Measurements from ENCODE around the gene CCDC85B. TPM values are rescaled to one million over a fixed set of nuclear protein-coding genes. Genes with fewer than 3 reads are reported as not detected.
A peak's percentile ranks its signal among the peaks of the same experiment; 100 is the strongest.

CCDC85B gene
- total and polyA plus RNA-seq, 2 of the 13 experiments (the other 11 are each of a cell fraction or from before 2014, with no cell fraction given): 8.2 to 19.5 TPM

GRCh38 chr11:65859812-65860277 is 30.6 kb upstream of the CCDC85B start (continued):
- peak; percentile 5; the same call in 1 of the 2 replicates for TF ChIP-seq HINFP (CRISPR knock-in tag; IDR thresholded peaks at IDR 0.05; ENCODE audit: low read depth)
- TF ChIP-seq AGO1 (IDR thresholded peaks at IDR 0.05; ENCODE audit: low read depth, low read length, poor library complexity, severe bottlenecking): no peak
- TF ChIP-seq NCOR1 (IDR thresholded peaks at IDR 0.05; ENCODE audit: borderline replicate concordance, low read length): no peak
- TF ChIP-seq ZNF772 (CRISPR knock-in tag; IDR thresholded peaks at IDR 0.05): no peak
- TF ChIP-seq, protein P1, sequence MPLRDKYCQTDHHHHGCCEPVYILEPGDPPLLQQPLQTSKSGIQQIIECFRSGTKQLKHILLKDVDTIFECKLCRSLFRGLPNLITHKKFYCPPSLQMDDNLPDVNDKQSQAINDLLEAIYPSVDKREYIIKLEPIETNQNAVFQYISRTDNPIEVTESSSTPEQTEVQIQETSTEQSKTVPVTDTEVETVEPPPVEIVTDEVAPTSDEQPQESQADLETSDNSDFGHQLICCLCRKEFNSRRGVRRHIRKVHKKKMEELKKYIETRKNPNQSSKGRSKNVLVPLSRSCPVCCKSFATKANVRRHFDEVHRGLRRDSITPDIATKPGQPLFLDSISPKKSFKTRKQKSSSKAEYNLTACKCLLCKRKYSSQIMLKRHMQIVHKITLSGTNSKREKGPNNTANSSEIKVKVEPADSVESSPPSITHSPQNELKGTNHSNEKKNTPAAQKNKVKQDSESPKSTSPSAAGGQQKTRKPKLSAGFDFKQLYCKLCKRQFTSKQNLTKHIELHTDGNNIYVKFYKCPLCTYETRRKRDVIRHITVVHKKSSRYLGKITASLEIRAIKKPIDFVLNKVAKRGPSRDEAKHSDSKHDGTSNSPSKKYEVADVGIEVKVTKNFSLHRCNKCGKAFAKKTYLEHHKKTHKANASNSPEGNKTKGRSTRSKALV (CRISPR knock-in tag; IDR thresholded peaks at IDR 0.05): no peak
- TF ChIP-seq ZNF550 (CRISPR knock-in tag; IDR thresholded peaks at IDR 0.05; ENCODE audit: borderline replicate concordance): 0 out of 2 replicates have a peak, but pooled peaks have one; percentile 49
- TF ChIP-seq NR2F2 (IDR thresholded peaks at IDR 0.05; ENCODE audit: borderline replicate concordance, low read depth): no peak
- no peak for TF ChIP-seq NONO (IDR thresholded peaks at IDR 0.05)
- no peak for TF ChIP-seq NONO (CRISPR knock-in tag; conservative IDR thresholded peaks at IDR 0.05)
- no peak for TF ChIP-seq ZNF790 (CRISPR knock-in tag; IDR thresholded peaks at IDR 0.05; ENCODE audit: borderline replicate concordance)
- no peak for TF ChIP-seq KAT7 (CRISPR knock-in tag; IDR thresholded peaks at IDR 0.05; ENCODE audit: borderline replicate concordance)
- peak; percentile 12; the same call in 1 of the 2 replicates for TF ChIP-seq SP2 (CRISPR knock-in tag; IDR thresholded peaks at IDR 0.05)
- TF ChIP-seq ZNF44 (CRISPR knock-in tag; IDR thresholded peaks at IDR 0.05): no peak
- TF ChIP-seq CBFB (CRISPR knock-in tag; IDR thresholded peaks at IDR 0.05): no peak
- 0 out of 2 replicates have a peak, but pooled peaks have one; percentile 7 for TF ChIP-seq BHLHE40 (IDR thresholded peaks at IDR 0.05; ENCODE audit: low read length)
- no peak for TF ChIP-seq KDM5B (CRISPR knock-in tag; IDR thresholded peaks at IDR 0.05; ENCODE audit: borderline replicate concordance)
- no peak for TF ChIP-seq TCF7L2 (IDR thresholded peaks at IDR 0.05; ENCODE audit: low read depth, low read length)
- peak; percentile 79; the same call in 1 of the 2 replicates for TF ChIP-seq ZNF607 (CRISPR knock-in tag; IDR thresholded peaks at IDR 0.05; ENCODE audit: borderline replicate concordance)
- TF ChIP-seq ZNF414 (CRISPR knock-in tag; IDR thresholded peaks at IDR 0.05): no peak
- TF ChIP-seq ZFP36L1 (CRISPR knock-in tag; IDR thresholded peaks at IDR 0.05): no peak
- TF ChIP-seq ZNF503 (CRISPR knock-in tag; IDR thresholded peaks at IDR 0.05): peak; percentile 6; the same call in 1 of the 2 replicates
- TF ChIP-seq BRCA1 (CRISPR knock-in tag; IDR thresholded peaks at IDR 0.05): no peak
- TF ChIP-seq, protein P2, sequence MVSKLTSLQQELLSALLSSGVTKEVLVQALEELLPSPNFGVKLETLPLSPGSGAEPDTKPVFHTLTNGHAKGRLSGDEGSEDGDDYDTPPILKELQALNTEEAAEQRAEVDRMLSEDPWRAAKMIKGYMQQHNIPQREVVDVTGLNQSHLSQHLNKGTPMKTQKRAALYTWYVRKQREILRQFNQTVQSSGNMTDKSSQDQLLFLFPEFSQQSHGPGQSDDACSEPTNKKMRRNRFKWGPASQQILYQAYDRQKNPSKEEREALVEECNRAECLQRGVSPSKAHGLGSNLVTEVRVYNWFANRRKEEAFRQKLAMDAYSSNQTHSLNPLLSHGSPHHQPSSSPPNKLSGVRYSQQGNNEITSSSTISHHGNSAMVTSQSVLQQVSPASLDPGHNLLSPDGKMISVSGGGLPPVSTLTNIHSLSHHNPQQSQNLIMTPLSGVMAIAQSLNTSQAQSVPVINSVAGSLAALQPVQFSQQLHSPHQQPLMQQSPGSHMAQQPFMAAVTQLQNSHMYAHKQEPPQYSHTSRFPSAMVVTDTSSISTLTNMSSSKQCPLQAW (CRISPR knock-in tag; IDR thresholded peaks at IDR 0.05): peak; percentile 13; the same call in 1 of the 2 replicates
- no peak for TF ChIP-seq FOXM1 (CRISPR knock-in tag; IDR thresholded peaks at IDR 0.05)

All from HepG2 (cell line).